GF-D8 (cell line): ENCODE results near the gene PAM.
"Not testable (repeated sequence)": the region's sequence is repeated elsewhere in the genome, so short reads cannot be mapped to it uniquely, and the experiment has no call there.

Experiments
- DNase-seq: peaks from one replicate; lab custom pipeline; 2025; lab: John Stamatoyannopoulos, UW

Gene PAM

GRCh38 chr5:102903074-102903871 is 148.2 kb downstream of the PAM start:
- DNase-seq, result no peak

GRCh38 chr5:102905056-102905455 is 150.0 kb downstream of the PAM start:
- DNase-seq, result no peak

GRCh38 chr5:102907099-102907498 is 152.0 kb downstream of the PAM start:
- not testable (repeated sequence) for DNase-seq

GRCh38 chr5:102910240-102911226 is 155.4 kb downstream of the PAM start:
- no peak for DNase-seq

- DNase-seq, result no peak
Observed at GRCh38 chr5:102911973-102912372, 156.9 kb downstream of the PAM start.

- DNase-seq, result no peak
Observed at GRCh38 chr5:102916109-102916508, 161.0 kb downstream of the PAM start.

GRCh38 chr5:102918986-102919610 is 164.0 kb downstream of the PAM start:
- DNase-seq, result no peak

GRCh38 chr5:102920762-102921161 is 165.7 kb downstream of the PAM start:
- no peak for DNase-seq

- DNase-seq, result no peak
Observed at GRCh38 chr5:102921341-102922044, 166.4 kb downstream of the PAM start.

- no peak for DNase-seq
Observed at GRCh38 chr5:102922111-102922720, 167.1 kb downstream of the PAM start.

- DNase-seq, result no peak
Observed at GRCh38 chr5:102922799-102923477, 167.8 kb downstream of the PAM start.

GRCh38 chr5:102924963-102925362 is 169.9 kb downstream of the PAM start:
- DNase-seq, result no peak

- no peak for DNase-seq
Observed at GRCh38 chr5:102927007-102927406, 171.9 kb downstream of the PAM start.

GRCh38 chr5:102930244-102930643 is 175.1 kb downstream of the PAM start:
- DNase-seq, result no peak

- DNase-seq, result no peak
Observed at GRCh38 chr5:102931085-102931725, 176.1 kb downstream of the PAM start.

- DNase-seq, result no peak
Observed at GRCh38 chr5:102932781-102933180, 177.7 kb downstream of the PAM start.

GRCh38 chr5:102933316-102933715 is 178.2 kb downstream of the PAM start:
- no peak for DNase-seq

GRCh38 chr5:102933721-102934459 is 178.8 kb downstream of the PAM start:
- DNase-seq, result no peak

GRCh38 chr5:102937894-102938293 is 182.8 kb downstream of the PAM start:
- DNase-seq, result no peak

GRCh38 chr5:102941111-102941510 is 186.0 kb downstream of the PAM start:
- DNase-seq, result no peak
